K562 treated with DMSO at 1 percent for 24 hours (cell line): Measurements from ENCODE around the gene CDKL4. TPM values are rescaled to one million over a fixed set of nuclear protein-coding genes. Genes with fewer than 3 reads are reported as not detected.

ENCODE experiments used
- total RNA-seq: library from RNA; unstranded; fragments of 300-600 nt; gene quantifications from 2 replicates; pipeline ENCODE4 v1.2.3, GENCODE V29; 2022; ENCODE audit warnings: low read depth; ENCODE audit not compliant: insufficient read depth

The CDKL4 gene
- not detected in 2 replicates for total RNA-seq

GRCh38 chr2:39243469-39244123, at the start of gene CDKL4:
CDKL4 (minus strand) TSS chr2:39243970.

Other genes with a start within 250 kb of the CDKL4 start
- 6.3 and 8.3 TPM in 2 replicates for gene SOS1, start 122.9 kb downstream of the CDKL4 start, total RNA-seq
- gene MAP4K3, start 193.3 kb upstream of the CDKL4 start, total RNA-seq: 5.5 and 6.7 TPM in 2 replicates